ENCODE measurements around the gene ACSL6. TPM values are rescaled to one million over a fixed set of nuclear protein-coding genes. Genes with fewer than 3 reads are reported as not detected.

The ACSL6 gene
- total RNA-seq, 2 experiments from 2014 or later = 3.1 to 3.3 TPM

GRCh38 chr5:132003982-132004381 is 7.5 kb downstream of the ACSL6 start:
- no peak overlapping the region for H3K27ac Mint-ChIP-seq
- no peak overlapping the region for H3K4me3 Mint-ChIP-seq
- DNase-seq (no peak), ATAC-seq (no peak)
- ChIA-PET POLR2A (no interaction called here), CTCF (no interaction called here)
- H3K27me3 Mint-ChIP-seq = peaks cover 6% of the 10 kb centered on the region
- intact Hi-C loops (cut with DNase I, micrococcal nuclease) = loop anchor here in 1 of 2 experiments (10.0 kb wide), 1 partner anchor 579 kb away; no protein-coding TSS in a partner anchor
- peaks cover 46% of the 10 kb centered on the region for H3K4me1 Mint-ChIP-seq
- no peaks in the 10 kb centered on the region for H3K36me3 Mint-ChIP-seq (ENCODE audit: low read depth)
- H3K9me3 Mint-ChIP-seq (ENCODE audit: low read depth) = no peaks in the 10 kb centered on the region

DNA sequence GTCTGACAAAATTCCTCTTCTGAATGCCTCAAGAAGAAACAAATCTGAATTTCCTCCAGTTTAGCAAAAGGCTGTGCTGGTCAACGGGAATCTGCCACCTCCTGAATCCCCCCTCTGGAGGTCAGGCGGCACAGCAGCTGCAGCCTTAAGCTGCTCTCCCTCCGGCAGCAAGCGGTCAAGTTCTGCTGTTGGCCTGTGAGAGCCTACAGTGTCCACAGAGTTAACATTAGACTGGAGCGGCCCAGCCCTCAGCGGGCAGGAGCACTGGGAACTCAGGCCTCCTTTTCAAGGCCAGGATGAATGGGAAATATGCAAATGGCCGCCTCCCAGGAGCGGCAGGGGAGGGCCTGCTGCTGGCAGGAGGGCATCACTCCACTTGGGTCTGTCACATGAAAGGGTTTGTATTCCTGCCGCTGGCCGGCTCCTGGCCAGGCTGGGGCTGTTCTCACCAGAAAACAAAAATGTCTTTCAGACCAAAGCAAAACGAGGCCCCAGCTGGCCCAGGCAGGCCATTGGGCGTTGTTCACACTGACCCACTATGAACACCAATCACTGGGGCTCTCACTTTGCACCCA is 8.2 kb downstream of the ACSL6 start:
- Mint-ChIP-seq H3K4me1 (peaks cover 51% of the 10 kb centered on the region), H3K27me3 (no peaks in the 10 kb centered on the region), H3K9me3 (ENCODE audit: low read depth) (no peaks in the 10 kb centered on the region), H3K4me3 (no peak overlapping the region), H3K36me3 (ENCODE audit: low read depth) (no peaks in the 10 kb centered on the region), H3K27ac (no peak overlapping the region)
- no peak for ATAC-seq
- intact Hi-C loops (cut with DNase I, micrococcal nuclease) = loop anchor here in 1 of 2 experiments (10.0 kb wide), 1 partner anchor 578 kb away; no protein-coding TSS in a partner anchor
- no peak for DNase-seq
- CTCF ChIA-PET = interaction anchor here (0.6 to 0.7 kb wide), 2 partner anchors 235 to 1316 kb away, joined by 3 read pairs; no protein-coding TSS in a partner anchor
- POLR2A ChIA-PET = no interaction called here

- intact Hi-C loops (cut with DNase I, micrococcal nuclease) = loop anchor here in 1 of 2 experiments (10.0 kb wide), 1 partner anchor 578 kb away; no protein-coding TSS in a partner anchor
- CTCF ChIA-PET = interaction anchor here (0.6 to 0.7 kb wide), 2 partner anchors 234 to 1316 kb away, joined by 3 read pairs; no protein-coding TSS in a partner anchor
- no peak for ATAC-seq
These were observed 8.7 kb downstream of the ACSL6 start for GRCh38 chr5:132002757-132003156.

DNA sequence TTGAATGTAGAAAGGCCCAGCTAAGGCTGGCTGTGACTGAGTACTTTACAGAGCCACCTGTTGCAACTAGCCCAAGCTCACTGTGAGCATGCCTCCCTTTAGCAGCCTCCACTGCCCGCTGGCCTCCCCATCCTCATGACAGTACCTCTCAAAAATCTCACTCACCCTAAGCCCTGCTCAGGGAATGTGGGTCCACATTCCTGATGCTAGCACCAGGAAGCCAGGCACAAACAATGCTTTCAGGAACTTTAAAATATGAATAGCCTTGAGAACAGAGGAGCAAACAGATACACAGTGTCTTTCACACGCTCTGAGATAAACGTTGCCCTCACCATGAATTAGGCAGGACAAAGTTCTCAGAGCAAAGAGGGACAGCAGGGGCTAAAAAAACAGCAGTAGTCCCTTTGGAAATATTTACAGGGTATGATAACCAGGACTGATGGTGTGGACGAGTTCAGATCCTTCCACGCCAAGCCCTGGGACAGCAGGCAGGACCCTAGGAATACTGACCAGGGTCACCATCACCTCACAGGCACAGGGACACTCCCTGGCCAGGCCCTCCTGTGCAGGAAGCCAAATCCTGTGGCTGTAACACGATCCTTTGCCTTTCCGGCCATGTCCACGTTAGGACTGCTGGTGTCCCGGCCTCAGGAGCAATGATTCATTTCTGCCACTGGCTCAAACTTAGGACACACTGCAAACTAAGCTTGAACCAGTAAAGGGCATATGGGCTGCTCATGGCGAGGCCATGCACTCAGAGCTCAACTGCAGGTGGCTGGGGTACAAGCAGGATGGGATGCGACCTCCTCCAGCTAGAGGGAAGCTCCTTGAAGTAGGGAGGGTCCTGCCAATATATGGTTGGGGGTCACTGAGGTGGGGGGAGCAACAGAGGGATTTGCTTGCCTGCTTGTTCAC is 9.6 kb downstream of the ACSL6 start:
- H3K4me1 Mint-ChIP-seq = peaks cover 50% of the 10 kb centered on the region
- H3K27ac Mint-ChIP-seq = no peak overlapping the region
- no peak for DNase-seq
- no peaks in the 10 kb centered on the region for H3K9me3 Mint-ChIP-seq (ENCODE audit: low read depth)
- H3K27me3 Mint-ChIP-seq = no peaks in the 10 kb centered on the region
- ATAC-seq = no peak
- CTCF ChIA-PET = interaction anchor here (0.9 kb wide), 2 partner anchors 192 to 416 kb away, joined by 3 to 6 read pairs; no protein-coding TSS in a partner anchor
- intact Hi-C loops (cut with DNase I, micrococcal nuclease) = loop anchor here in 1 of 2 experiments (10.0 kb wide), 1 partner anchor 577 kb away; no protein-coding TSS in a partner anchor
- no peak overlapping the region for H3K4me3 Mint-ChIP-seq
- H3K36me3 Mint-ChIP-seq (ENCODE audit: low read depth) = no peaks in the 10 kb centered on the region
- POLR2A ChIA-PET = no interaction called here

More at GRCh38 chr5:132002757-132003156, 8.7 kb downstream of the ACSL6 start:
- Mint-ChIP-seq H3K4me3 (no peak overlapping the region), H3K27me3 (no peaks in the 10 kb centered on the region), H3K4me1 (peaks cover 47% of the 10 kb centered on the region), H3K36me3 (ENCODE audit: low read depth) (no peaks in the 10 kb centered on the region), H3K27ac (no peak overlapping the region), H3K9me3 (ENCODE audit: low read depth) (no peaks in the 10 kb centered on the region)
- no peak for DNase-seq
- POLR2A ChIA-PET = no interaction called here

GRCh38 chr5:132000677-132001453 is 10.6 kb downstream of the ACSL6 start:
- Mint-ChIP-seq H3K4me1 (peaks cover 55% of the 10 kb centered on the region), H3K9me3 (ENCODE audit: low read depth) (no peaks in the 10 kb centered on the region), H3K4me3 (no peak overlapping the region), H3K27ac (no peak overlapping the region), H3K27me3 (no peaks in the 10 kb centered on the region), H3K36me3 (ENCODE audit: low read depth) (no peaks in the 10 kb centered on the region)
- POLR2A ChIA-PET = no interaction called here
- ATAC-seq = peak; percentile 76
- DNase-seq = peak; percentile 49
- CTCF ChIA-PET = interaction anchor here (0.7 to 1.1 kb wide), 4 partner anchors 191 to 1570 kb away, joined by 3 to 6 read pairs (median 3); no protein-coding TSS in a partner anchor
- intact Hi-C loops (cut with DNase I, micrococcal nuclease) = loop anchor here in 1 of 2 experiments (10.0 kb wide), 1 partner anchor 576 kb away; no protein-coding TSS in a partner anchor

DNA sequence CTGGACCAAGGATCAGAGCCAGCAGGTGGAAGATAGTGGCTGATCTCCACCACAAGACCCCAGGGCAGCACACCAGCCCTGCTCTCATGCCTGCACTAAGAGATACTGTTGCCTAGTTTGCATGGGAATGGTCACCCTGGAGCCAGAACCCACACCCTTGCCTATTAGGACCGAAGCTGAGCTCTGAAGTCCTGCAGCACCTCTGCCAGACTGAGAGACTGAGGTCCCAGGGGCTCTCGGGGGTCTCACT is 11.3 kb downstream of the ACSL6 start:
- intact Hi-C loops (cut with DNase I, micrococcal nuclease) = loop anchor here in 1 of 2 experiments (10.0 kb wide), 1 partner anchor 575 kb away; no protein-coding TSS in a partner anchor
- Mint-ChIP-seq H3K36me3 (ENCODE audit: low read depth) (no peaks in the 10 kb centered on the region), H3K4me3 (no peak overlapping the region), H3K27me3 (no peaks in the 10 kb centered on the region), H3K9me3 (ENCODE audit: low read depth) (no peaks in the 10 kb centered on the region), H3K4me1 (peaks cover 55% of the 10 kb centered on the region), H3K27ac (no peak overlapping the region)
- CTCF ChIA-PET = interaction anchor here (1.6 kb wide), 1 partner anchor 15 kb away, joined by 5 read pairs; no protein-coding TSS in a partner anchor
- ATAC-seq (no peak), DNase-seq (no peak)
- POLR2A ChIA-PET = no interaction called here

DNA sequence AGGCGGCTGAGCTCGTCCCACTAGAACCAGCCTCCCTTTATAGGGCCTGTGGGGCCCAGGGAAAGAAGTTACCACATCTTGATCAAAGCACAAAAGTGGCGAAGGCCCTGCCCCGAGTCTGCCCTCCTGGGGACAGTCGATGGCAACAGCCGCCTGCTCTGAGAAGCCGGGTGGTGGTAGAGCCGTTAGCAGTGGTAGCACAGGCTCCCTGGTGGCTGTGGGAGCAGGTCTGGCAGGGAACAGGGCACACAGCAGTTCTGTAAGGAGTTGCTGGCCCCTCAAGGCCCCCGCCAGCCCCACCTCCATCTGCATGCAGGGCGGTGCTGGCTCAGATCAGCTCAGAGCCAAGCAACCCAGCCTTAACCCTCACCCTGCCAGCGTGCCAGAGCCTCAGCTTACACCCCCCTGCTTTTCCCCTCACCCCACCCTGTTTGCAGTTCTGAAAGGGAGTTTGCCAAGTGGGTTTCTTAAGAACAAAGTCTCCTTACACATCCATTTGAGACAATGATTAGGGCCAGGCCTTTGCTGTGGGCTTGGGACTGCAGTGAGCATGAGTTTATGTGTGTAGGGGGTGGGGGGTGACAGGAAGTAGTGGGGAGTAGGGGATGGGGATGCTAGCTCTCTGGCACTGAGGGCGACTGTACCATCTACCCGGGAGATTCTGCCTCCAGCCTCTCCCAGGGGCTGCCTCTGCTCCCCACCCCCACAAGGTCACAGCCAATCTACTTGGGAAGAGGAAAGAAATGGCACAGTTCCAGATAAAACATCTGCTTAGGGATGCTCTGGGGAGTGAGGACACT is 11.8 kb downstream of the ACSL6 start:
- H3K27me3 Mint-ChIP-seq = no peaks in the 10 kb centered on the region
- ATAC-seq = no peak
- no peaks in the 10 kb centered on the region for H3K36me3 Mint-ChIP-seq (ENCODE audit: low read depth)
- ChIA-PET POLR2A (no interaction called here), CTCF (interaction anchor here (0.6 to 1.6 kb wide), 5 partner anchors 8 to 410 kb away, joined by 4 to 5 read pairs (median 4); no protein-coding TSS in a partner anchor)
- intact Hi-C loops (cut with DNase I, micrococcal nuclease) = loop anchor here in 1 of 2 experiments (10.0 kb wide), 1 partner anchor 575 kb away; no protein-coding TSS in a partner anchor
- H3K27ac Mint-ChIP-seq = no peak overlapping the region
- H3K4me3 Mint-ChIP-seq = no peak overlapping the region
- H3K9me3 Mint-ChIP-seq (ENCODE audit: low read depth) = no peaks in the 10 kb centered on the region
- peaks cover 55% of the 10 kb centered on the region for H3K4me1 Mint-ChIP-seq
- DNase-seq = no peak

DNA sequence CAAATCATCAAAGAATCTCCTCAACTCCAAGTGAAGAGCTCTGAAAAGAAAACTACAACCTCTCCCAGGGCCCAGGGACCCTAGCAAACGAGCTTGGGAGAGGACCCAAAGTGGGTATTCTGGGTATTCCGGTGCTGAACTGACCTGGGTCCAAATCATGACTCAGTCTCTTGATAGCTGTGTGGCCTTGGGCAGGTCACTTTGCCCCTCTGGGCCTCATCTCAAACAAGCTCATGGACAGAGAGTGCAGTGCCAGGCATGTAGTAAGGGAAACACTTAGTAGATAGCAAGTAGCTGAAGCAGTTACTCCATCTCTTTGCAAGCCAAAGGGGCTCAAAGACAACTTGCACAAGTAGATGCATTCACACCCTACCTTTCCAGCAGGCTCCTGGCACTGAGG is 12.4 kb downstream of the ACSL6 start:
- ATAC-seq (no peak), DNase-seq (no peak)
- Mint-ChIP-seq H3K4me3 (no peak overlapping the region), H3K27me3 (no peaks in the 10 kb centered on the region), H3K4me1 (peaks cover 55% of the 10 kb centered on the region), H3K36me3 (ENCODE audit: low read depth) (no peaks in the 10 kb centered on the region), H3K27ac (no peak overlapping the region), H3K9me3 (ENCODE audit: low read depth) (no peaks in the 10 kb centered on the region)
- POLR2A ChIA-PET = no interaction called here
- CTCF ChIA-PET = interaction anchor here (0.5 to 1.6 kb wide), 6 partner anchors 9 to 410 kb away, joined by 3 to 5 read pairs (median 4); no protein-coding TSS in a partner anchor
- intact Hi-C loops (cut with DNase I, micrococcal nuclease) = no loop called here

- DNase-seq = no peak
- Mint-ChIP-seq H3K27me3 (no peaks in the 10 kb centered on the region), H3K4me1 (peaks cover 55% of the 10 kb centered on the region), H3K4me3 (no peak overlapping the region), H3K36me3 (ENCODE audit: low read depth) (no peaks in the 10 kb centered on the region), H3K27ac (peak overlapping the region; percentile 2), H3K9me3 (ENCODE audit: low read depth) (no peaks in the 10 kb centered on the region)
- no peak for ATAC-seq
- POLR2A ChIA-PET = no interaction called here
- CTCF ChIA-PET = interaction anchor here (0.5 to 1.6 kb wide), 4 partner anchors 9 to 157 kb away, joined by 3 to 5 read pairs (median 4); no protein-coding TSS in a partner anchor
- intact Hi-C loops (cut with DNase I, micrococcal nuclease) = no loop called here
These were observed 12.9 kb downstream of the ACSL6 start for GRCh38 chr5:131998431-131999040.

DNA sequence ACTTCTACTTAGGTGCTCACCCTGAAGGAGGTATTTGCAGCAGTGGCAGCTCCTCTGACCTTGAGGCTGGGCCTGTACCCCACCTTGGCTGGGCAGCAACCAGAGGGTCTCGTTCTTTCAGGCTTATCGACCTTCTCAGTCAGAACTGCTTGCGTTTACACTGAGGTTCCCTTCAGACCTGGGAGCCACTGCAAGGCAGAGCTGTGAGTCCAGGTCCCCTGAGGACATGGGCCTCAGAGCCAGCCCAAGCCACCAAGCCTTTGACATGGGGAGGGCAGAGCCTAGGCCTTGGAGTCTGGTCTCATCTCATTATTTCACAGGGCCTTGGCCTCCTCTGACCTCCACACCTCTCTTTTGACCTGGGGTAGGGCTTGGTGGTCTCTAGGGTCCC is 13.7 kb downstream of the ACSL6 start:
- CTCF ChIA-PET = interaction anchor here (2.4 kb wide), 1 partner anchor 10 kb away, joined by 18 read pairs; no protein-coding TSS in a partner anchor
- POLR2A ChIA-PET = no interaction called here
- intact Hi-C loops (cut with DNase I, micrococcal nuclease) = no loop called here
- H3K36me3 Mint-ChIP-seq (ENCODE audit: low read depth) = no peaks in the 10 kb centered on the region
- no peak overlapping the region for H3K4me3 Mint-ChIP-seq
- H3K27me3 Mint-ChIP-seq = no peaks in the 10 kb centered on the region
- no peaks in the 10 kb centered on the region for H3K9me3 Mint-ChIP-seq (ENCODE audit: low read depth)
- no peak overlapping the region for H3K27ac Mint-ChIP-seq
- DNase-seq = no peak
- H3K4me1 Mint-ChIP-seq = peaks cover 53% of the 10 kb centered on the region
- no peak for ATAC-seq

Measured in activated CD4-positive, alpha-beta T cell treated with anti-CD3 and anti-CD28 coated beads for 36 hours (primary cell).